HG03064 (cell line): ENCODE data around the gene TOMM40.
"Not testable (repeated sequence)": the region's sequence is repeated elsewhere in the genome, so short reads cannot be mapped to it uniquely, and the experiment has no call there.

Experiments used
- ATAC-seq: cut with Tn5 transposase; IDR thresholded peaks from one replicate; pipeline ENCODE4 v1.9.1; 2021; ENCODE audit warnings: low read depth; ENCODE audit not compliant: unreplicated experiment

TOMM40 gene

DNA sequence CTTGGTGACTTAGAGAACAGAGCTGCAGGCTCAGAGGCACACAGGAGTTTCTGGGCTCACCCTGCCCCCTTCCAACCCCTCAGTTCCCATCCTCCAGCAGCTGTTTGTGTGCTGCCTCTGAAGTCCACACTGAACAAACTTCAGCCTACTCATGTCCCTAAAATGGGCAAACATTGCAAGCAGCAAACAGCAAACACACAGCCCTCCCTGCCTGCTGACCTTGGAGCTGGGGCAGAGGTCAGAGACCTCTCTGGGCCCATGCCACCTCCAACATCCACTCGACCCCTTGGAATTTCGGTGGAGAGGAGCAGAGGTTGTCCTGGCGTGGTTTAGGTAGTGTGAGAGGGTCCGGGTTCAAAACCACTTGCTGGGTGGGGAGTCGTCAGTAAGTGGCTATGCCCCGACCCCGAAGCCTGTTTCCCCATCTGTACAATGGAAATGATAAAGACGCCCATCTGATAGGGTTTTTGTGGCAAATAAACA lies 33.2 kb downstream of the TOMM40 start:
- ATAC-seq, result no peak

- ATAC-seq, result no peak
These were observed 34.2 kb downstream of the TOMM40 start for GRCh38 chr19:44925114-44925891.

DNA sequence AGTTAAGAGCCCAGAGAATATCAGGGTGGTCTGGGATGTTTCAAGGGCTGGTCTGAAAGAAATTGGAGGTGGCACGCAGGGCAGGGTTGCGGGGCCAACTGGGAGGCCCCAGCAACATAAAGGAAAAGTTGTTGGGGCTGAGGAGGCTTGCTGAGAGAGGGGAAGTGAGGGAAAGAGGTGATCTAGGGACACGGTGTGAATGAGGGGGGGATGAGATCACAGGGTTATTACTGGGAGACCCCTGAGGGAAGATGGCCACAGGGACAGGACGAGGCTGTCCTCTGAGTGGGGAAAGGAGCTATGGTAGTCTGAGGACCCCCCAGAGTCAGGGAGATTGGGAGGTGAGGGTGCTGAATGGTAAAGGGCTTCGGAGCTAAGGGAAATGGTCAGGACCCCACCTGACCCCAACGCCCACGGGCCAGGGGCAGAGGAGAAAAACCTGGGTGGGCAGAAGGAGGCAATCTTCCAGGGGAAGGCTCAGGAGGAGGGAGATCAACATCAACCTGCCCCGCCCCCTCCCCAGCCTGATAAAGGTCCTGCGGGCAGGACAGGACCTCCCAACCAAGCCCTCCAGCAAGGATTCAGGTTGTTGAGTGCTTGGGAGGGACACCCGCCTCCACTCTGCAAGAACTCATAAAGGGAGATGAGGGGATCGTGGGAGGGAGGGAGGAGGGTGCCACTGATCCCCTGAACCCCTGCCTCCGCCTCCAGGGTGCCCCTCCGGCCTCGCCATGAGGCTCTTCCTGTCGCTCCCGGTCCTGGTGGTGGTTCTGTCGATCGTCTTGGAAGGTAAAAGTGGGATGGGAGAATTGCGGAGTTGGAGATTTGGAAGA lies 35.4 kb downstream of the TOMM40 start:
- not testable (repeated sequence) for ATAC-seq

- ATAC-seq, result no peak
These were observed 36.7 kb downstream of the TOMM40 start for GRCh38 chr19:44927746-44928145.

- no peak for ATAC-seq
These were observed 39.0 kb downstream of the TOMM40 start for GRCh38 chr19:44930088-44930487.

DNA sequence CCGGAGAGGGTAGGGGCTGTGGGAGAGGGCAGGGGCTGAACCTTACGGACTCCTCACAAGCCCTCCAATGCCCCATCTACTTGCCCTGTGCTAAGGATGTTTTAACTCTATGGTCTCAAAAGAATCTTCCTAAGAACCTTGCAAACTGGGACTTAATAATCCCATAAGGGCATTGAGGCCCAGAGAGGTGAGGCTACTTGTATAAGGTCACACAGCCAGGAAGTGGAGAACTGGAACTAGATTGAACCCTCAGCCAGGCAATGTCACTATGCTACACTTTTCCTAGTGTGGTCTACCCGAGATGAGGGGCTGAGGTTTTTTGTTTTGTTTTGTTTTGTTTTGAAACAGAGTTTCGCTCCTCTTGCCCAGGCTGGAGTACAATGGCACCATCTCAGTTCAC lies 40.5 kb downstream of the TOMM40 start:
- no peak for ATAC-seq

- no peak for ATAC-seq
These were observed 48.6 kb downstream of the TOMM40 start for GRCh38 chr19:44939668-44940067.

- no peak for ATAC-seq
These were observed 51.1 kb downstream of the TOMM40 start, which contains the start of gene APOC4 for GRCh38 chr19:44942067-44942571. Gene APOC4, plus strand, starts transcription at chr19:44942237. Its CDS starts 41 bp downstream, at chr19:44942278.

DNA sequence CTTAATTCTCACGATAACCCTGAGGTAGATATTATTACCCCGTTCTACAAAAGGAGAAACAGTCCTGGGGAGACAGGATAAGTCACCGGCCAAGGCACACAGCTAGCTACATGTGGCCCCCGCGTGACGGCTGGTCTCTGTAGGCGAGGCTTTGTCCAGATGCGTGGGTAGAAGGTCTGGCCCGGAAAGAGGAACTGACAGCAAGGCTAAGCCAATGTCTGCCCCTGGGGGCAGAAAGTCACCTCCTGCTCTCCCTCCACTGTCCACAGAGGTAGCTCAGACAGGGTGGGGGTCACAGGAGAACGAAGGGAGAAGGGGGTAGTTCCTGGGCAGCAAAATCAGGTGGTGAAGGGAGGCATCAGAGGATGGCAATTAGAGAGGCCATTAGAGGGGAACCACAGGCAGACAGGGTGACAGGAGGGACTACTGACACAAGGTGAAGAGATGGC lies 52.8 kb downstream of the TOMM40 start:
- no peak for ATAC-seq

GRCh38 chr19:44947041-44947581 lies 56.1 kb downstream of the TOMM40 start:
- ATAC-seq, result no peak

DNA sequence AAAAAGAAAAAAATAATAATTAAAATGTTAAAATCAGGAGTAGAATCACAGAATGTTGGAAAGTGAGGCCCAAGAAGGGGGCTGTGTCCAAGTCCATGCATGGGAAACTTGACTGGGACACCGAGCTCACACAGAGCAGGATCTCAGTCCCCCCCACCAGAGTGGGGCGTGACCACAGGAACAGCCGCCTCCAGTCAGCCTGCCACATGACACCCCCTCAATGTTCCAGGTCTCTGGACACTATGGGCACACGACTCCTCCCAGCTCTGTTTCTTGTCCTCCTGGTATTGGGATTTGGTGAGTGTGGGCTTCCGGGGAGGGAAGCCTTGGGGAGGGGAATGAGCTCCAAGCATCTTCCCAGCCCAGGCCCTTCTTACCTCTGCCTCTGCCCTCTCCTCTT lies 57.2 kb downstream of the TOMM40 start:
- ATAC-seq, result no peak

GRCh38 chr19:44948763-44949374 lies 57.8 kb downstream of the TOMM40 start:
- no peak for ATAC-seq

DNA sequence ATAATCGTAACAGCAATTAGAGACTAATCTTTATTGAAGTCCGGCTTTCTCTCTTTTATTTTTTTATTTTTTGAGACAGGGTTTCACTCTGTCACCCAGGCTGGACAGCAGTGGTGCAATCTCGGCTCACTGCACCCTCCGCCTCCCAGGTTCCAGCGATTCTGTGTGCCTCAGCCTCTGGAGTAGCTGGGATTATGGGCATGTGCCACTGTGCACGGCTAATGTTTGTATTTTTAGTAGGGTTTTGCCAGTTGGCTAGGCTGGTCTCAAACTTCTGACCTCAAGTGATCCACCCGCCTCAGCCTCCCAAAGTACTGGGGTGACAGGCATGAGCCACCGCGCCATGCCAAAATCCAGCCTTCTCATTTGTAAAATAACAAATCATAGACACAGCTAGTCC lies 58.5 kb downstream of the TOMM40 start:
- no peak for ATAC-seq

- ATAC-seq, result no peak
These were observed 60.4 kb downstream of the TOMM40 start for GRCh38 chr19:44951179-44952159.
